Fibroblast of lung (primary cell): ENCODE data around the gene CLDN25.
"Not testable (repeated sequence)": the region's sequence is repeated elsewhere in the genome, so short reads cannot be mapped to it uniquely, and the experiment has no call there.

Experiments used
- EZH2 ChIP-seq: IDR thresholded peaks from 2 replicates; pipeline ENCODE4 v1.5.1; 2012; ENCODE audit warnings: low read length, control low read depth, mild to moderate bottlenecking; ENCODE audit errors: missing control alignments
- TF ChIP-seq, protein P1 (sequence below), 2 donors: IDR thresholded peaks in 1 of 2; conservative IDR thresholded peaks in 1 of 2; 1 replicate in 1 of 2; 2 replicates in 1 of 2; pipeline ENCODE4 v1.5.1; 2011 to 2012; ENCODE audit warnings: low read length in 2 of 2, control low read depth in 1 of 2, inconsistent platforms in 1 of 2, low read depth in 1 of 2, mild to moderate bottlenecking in 1 of 2

DNA sequence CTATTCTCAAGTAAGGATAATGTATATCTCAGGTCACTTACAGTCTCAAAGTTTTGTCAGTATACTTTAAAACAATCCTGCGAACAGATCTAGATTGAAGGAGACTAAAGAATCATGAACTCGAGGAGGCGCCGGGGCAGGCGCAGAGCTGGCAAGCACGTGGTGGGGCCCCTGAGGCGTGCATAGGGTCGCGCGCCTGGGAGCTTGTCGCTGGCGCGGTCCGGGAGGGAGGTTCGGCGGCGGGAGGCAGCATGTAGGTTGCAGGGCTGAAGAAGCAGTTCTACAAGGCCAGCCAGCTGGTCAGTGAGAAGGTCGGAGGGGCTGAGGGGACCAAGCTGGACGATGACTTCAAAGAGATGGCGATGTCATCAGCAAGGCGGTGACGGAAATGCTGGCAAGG, 9.4 kb downstream of the CLDN25 start:
- TF ChIP-seq, protein P1, sequence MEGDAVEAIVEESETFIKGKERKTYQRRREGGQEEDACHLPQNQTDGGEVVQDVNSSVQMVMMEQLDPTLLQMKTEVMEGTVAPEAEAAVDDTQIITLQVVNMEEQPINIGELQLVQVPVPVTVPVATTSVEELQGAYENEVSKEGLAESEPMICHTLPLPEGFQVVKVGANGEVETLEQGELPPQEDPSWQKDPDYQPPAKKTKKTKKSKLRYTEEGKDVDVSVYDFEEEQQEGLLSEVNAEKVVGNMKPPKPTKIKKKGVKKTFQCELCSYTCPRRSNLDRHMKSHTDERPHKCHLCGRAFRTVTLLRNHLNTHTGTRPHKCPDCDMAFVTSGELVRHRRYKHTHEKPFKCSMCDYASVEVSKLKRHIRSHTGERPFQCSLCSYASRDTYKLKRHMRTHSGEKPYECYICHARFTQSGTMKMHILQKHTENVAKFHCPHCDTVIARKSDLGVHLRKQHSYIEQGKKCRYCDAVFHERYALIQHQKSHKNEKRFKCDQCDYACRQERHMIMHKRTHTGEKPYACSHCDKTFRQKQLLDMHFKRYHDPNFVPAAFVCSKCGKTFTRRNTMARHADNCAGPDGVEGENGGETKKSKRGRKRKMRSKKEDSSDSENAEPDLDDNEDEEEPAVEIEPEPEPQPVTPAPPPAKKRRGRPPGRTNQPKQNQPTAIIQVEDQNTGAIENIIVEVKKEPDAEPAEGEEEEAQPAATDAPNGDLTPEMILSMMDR (conservative IDR thresholded peaks at IDR 0.05 in 1 of 2, IDR thresholded peaks at IDR 0.05 in 1 of 2; ENCODE audit: low read depth in 1 of 2, low read length in 2 of 2) = not testable (repeated sequence)
- TF ChIP-seq EZH2 = not testable (repeated sequence)
